HL-60 (cell line): ENCODE measurements around the gene SIGLEC14.

Experiments used
- DNase-seq, 2 experiments: peaks; one replicate each; pipeline ENCODE4 v3.0.0-alpha.2; 2010 to 2020; ENCODE audit warnings: low read depth in 1 of 2, low spot score in 1 of 2
- H3K27ac ChIP-seq: fragments of 250-450 bp; sonication (Bioruptor Pico); replicated peaks from 2 replicates; pipeline ENCODE4 v1.5.1; 2020; ENCODE audit warnings: mild to moderate bottlenecking, moderate library complexity
- H3K27me3 ChIP-seq: fragments of 250-450 bp; sonication (Bioruptor Pico); 2 replicates; pipeline ENCODE4 v1.5.1; 2021; ENCODE audit warnings: mild to moderate bottlenecking, moderate library complexity; ENCODE audit not compliant: insufficient read depth, poor library complexity, severe bottlenecking
- H3K4me3 ChIP-seq: replicated peaks from 2 replicates; pipeline ENCODE4 v1.5.1; 2011; ENCODE audit warnings: mild to moderate bottlenecking, control low read depth, low read length; ENCODE audit not compliant: insufficient read depth
- CTCF ChIP-seq: IDR thresholded peaks from one replicate; pipeline ENCODE4 v1.5.1; 2011; ENCODE audit warnings: low read length, control low read depth, inconsistent platforms; ENCODE audit not compliant: insufficient read depth
- GABPA ChIP-seq: IDR thresholded peaks from 2 replicates; pipeline ENCODE4 v1.6.1; 2012; ENCODE audit warnings: low read depth
- POLR2AphosphoS5 ChIP-seq: IDR thresholded peaks from 2 replicates; pipeline ENCODE4 v1.6.1; 2012; ENCODE audit warnings: low read depth
- REST ChIP-seq: IDR thresholded peaks from 2 replicates; pipeline ENCODE4 v1.6.1; 2012; ENCODE audit warnings: low read depth; ENCODE audit not compliant: insufficient replicate concordance
- SPI1 ChIP-seq: IDR thresholded peaks from 2 replicates; pipeline ENCODE4 v1.6.1; 2012; ENCODE audit warnings: low read depth, mild to moderate bottlenecking, borderline replicate concordance

SIGLEC14 gene

DNA sequence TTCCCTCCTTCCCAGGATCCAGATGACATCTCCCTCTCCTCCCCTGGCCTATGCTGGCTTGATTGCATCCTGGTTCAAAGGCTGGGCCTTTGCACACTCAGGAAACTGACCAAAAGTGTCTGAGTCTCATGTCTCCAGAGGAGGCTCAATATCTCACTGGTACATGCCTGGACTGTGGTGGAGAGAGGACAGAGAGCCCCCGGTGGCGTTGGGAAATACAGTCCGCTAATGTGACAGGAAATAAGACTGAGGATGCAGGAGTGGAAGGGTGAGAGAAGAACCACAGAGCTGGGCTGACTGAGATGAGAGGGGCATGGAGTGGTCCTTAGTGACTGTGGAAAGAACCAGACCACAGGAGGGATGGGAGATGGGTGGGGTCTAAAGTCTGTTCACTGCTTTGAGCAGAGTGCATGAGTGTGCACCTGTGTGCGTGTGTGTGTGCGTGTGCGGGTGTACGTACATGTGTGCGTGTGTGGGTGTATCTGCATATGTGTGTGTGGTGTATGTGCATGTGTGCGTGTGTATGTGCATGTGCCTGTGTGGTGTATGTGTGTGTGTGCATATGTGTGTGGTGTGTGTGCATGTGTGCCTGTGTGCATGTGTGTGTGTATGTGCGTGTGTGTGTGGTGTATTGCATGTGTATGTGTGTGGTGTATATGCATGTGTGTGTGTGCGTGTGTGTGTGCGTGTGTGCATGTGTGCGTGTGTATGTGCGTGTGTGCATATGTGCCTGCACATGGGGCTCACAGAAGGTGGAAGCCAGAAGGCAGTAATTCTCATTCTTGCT is 18.3 kb downstream of the SIGLEC14 start:
- TF ChIP-seq REST: no peak
- no peak for TF ChIP-seq SPI1
- no peak for TF ChIP-seq GABPA
- no peak for TF ChIP-seq CTCF
- TF ChIP-seq POLR2AphosphoS5: no peak
- Histone ChIP-seq H3K27me3 (no peaks in the 10 kb centered on the region), H3K27ac (no peak overlapping the region), H3K4me3 (peak overlapping the region; percentile 33)
- peak in 1 of 2 experiments; percentile 49 for DNase-seq

DNA sequence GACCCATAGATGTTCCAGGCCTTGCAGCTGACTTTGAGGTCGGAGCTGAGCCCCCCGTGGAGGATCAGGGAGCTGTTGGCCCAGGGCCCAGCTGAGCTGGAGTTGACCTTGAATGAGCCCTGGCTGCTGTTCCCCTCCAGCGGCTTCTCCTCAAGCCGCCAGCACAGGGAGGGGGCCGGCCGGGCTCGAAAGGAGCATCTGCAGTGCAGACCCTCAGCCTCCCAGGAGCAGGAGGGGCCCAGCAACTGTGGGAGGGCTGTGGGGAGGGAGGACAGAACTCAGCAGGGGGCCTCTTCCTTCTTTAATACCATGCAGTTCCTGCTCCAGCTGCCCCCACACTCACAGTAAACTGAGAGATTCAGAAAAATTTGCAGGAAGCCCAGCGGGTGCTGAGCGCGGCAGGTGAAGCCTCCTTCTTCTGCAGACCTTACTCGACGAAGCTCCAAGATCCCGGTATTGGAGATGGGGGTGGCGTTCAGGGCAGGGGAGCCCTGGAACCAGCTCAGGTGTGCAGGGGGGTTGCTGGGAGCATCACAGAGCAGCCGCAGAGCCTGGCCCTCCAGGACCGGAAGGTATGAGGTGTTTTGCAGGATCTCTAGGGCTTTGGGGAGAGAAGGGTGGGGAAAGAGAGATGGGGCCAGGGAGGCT is 19.0 kb downstream of the SIGLEC14 start:
- Histone ChIP-seq H3K27me3 (no peaks in the 10 kb centered on the region), H3K4me3 (0 out of 2 replicates have a peak overlapping the region, but pooled peaks have one; percentile 33)
- DNase-seq: no peak

More for the DNA sequence above, 19.0 kb downstream of the SIGLEC14 start:
- H3K27ac ChIP-seq: no peak overlapping the region
- TF ChIP-seq GABPA: no peak
- TF ChIP-seq REST: no peak
- no peak for TF ChIP-seq SPI1
- TF ChIP-seq POLR2AphosphoS5: no peak
- no peak for TF ChIP-seq CTCF
